ENCODE results near the gene ING4.

DNA sequence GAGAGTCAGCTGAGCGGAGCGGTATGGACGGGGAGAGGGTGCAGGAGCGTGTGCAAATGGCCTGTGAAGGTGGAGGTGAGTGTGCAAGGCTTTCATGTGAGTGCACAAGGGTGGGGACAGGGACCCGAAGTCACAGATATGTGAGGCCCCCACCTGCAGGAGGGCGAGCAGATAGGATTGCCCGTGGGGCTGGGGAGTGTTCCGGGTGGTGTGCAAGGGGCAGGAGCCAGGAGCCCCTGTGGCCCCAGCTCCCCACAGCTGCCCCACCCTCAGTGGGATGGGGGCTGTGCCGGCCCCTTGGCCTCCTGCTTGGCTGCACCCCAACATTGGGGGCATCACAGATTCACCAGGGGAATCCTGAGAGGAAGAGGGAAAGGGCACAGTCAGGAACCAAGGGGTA, 31.8 kb upstream of the ING4 start:
- TF ChIP-seq, protein P1, sequence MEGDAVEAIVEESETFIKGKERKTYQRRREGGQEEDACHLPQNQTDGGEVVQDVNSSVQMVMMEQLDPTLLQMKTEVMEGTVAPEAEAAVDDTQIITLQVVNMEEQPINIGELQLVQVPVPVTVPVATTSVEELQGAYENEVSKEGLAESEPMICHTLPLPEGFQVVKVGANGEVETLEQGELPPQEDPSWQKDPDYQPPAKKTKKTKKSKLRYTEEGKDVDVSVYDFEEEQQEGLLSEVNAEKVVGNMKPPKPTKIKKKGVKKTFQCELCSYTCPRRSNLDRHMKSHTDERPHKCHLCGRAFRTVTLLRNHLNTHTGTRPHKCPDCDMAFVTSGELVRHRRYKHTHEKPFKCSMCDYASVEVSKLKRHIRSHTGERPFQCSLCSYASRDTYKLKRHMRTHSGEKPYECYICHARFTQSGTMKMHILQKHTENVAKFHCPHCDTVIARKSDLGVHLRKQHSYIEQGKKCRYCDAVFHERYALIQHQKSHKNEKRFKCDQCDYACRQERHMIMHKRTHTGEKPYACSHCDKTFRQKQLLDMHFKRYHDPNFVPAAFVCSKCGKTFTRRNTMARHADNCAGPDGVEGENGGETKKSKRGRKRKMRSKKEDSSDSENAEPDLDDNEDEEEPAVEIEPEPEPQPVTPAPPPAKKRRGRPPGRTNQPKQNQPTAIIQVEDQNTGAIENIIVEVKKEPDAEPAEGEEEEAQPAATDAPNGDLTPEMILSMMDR (IDR thresholded peaks at IDR 0.05), result no peak
- no peak for TF ChIP-seq POLR2AphosphoS5 (IDR thresholded peaks at IDR 0.05)
- TF ChIP-seq POLR2A (IDR thresholded peaks at IDR 0.05; ENCODE audit: low read depth), result no peak

Measured in esophagus muscularis mucosa (tissue), 3 donors.